ENCODE results near the gene MYLK4.

Gene MYLK4

GRCh38 chr6:2633736-2634135 lies 117.0 kb downstream of the MYLK4 start:
- DNase-seq (ENCODE audit: low read depth in 2 of 3, low spot score in 2 of 3): no peak

DNA sequence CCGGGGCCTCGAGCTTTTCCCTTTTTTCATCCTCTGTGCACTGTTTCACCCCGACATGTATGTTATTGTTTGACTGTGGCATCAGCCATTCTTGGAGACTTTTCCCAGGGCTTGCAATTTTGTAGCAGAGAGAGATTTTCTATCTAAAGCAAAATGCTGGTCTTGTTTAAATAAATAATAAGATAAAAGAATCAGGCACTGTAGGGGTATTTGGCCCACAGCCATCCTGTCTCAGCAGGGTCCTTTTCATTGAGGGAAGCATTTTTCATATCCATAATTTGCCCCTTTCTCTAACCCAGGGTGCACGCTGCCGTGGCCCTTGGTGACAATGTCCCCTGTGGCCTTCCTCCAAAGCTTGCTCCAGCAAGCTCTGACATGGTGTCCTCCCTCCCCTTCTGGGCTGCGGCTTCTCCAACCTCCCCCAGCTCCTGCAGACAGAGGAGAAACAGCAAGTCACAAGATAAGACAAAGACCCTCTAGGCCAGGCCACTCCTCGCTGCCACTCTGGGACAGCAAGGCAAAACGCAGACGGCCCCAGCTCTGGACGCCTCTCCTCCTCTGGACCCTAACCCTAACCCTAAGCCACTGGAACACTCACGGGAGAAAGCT lies 117.6 kb downstream of the MYLK4 start:
- no peak for DNase-seq (ENCODE audit: low read depth in 2 of 3, low spot score in 2 of 3)

DNA sequence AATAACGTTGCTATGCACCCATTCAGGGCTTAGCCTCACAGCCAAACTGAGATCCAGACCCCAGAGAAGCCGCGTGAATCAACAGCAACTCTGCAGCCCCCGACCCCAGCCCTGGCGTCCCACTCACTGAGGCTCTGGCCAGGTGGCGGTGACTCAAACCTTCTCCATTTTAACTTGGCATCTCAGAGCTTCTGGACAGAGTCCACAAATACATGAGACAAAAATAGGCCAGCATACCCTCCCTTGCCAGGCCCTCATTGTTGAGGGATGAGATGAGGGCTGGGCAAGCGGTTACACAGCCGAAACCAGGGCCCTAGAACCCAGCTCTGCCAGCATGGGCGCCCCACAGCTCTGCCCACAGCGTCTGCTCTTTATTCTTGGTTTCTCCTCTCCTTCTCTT lies 118.4 kb downstream of the MYLK4 start:
- DNase-seq (ENCODE audit: low read depth in 2 of 3, low spot score in 2 of 3): no peak

GRCh38 chr6:2630891-2631571 lies 119.7 kb downstream of the MYLK4 start:
- DNase-seq (ENCODE audit: low read depth in 2 of 3, low spot score in 2 of 3): no peak

DNA sequence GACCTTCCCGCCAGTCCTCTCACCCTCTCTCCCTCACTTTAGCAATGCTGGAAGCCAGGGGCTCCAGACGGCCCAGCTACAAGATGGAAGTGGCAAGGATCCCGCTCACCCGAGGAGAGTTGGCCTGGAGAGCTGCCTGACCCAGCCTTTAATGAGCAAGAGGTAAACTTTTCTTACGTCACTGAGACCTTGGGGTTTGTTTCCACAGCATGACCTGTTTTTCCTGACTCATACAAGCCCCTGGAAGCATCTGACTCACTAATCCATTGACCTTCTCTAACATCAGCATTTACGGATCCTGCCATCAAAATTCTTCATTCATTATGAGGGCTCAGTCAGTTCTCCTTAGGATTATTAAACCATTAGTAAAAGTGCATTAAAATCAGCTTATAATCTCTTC lies 120.4 kb downstream of the MYLK4 start:
- DNase-seq (ENCODE audit: low read depth in 2 of 3, low spot score in 2 of 3): no peak

DNA sequence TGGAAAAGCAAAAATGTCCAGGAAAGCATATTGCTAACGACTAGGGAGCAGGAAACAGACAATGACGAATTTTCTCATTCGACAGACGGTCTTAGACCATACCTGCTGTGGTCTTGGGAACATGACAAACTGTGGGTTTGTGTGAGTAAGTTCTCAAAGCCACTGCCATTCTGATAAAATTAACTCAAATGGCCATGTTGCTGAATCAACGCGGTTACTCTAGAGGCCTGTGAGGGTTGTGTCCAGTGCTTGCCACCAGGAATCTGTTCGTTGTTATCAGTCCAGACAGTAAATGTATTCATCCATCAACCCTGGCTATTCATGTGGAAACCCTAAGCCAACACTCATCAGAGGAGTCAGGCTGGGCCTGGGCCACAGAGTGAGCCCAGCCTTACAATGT lies 124.3 kb downstream of the MYLK4 start:
- DNase-seq (ENCODE audit: low read depth in 2 of 3, low spot score in 2 of 3): no peak

DNA sequence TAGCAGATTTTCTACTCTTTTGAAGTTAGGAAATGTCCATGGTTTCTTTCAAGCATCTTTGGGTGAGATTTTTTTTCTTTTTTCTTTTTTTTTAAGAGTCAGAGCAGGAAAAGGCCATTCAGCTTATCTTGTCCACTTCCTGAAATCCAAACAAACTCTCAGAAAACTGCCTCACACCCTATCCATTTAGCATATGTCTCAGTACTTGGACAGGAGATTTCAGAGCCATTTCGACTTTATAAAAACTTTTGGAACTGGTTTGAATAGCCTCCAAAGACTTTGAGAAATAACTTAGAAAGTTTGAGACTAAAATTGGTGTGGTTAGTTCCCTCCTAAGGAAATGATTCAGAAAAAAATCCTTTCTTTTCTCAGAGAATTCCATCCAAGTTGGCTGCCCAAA lies 125.1 kb downstream of the MYLK4 start:
- no peak for DNase-seq (ENCODE audit: low read depth in 2 of 3, low spot score in 2 of 3)

DNA sequence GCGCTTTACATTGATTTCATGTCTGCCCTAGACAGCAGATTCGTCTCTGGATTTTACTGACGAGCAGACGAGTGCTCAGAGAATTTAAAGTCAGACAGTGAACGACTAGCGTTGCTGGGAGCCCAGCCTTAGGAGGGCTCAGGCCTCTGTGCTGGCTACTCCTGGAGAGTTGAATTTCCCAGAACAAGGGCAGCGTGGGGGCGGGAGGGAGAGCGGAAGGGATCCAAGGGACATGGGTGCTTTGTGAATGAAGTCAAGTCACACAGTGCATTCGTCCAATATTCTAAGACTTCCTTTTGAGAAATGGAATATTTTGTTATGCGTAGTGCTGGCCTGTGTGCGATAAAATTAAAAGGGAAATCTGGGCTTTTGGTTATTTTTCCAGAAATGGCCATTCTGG lies 126.5 kb downstream of the MYLK4 start:
- DNase-seq (ENCODE audit: low read depth in 2 of 3, low spot score in 2 of 3): no peak

GRCh38 chr6:2623295-2623694 lies 127.4 kb downstream of the MYLK4 start:
- no peak for DNase-seq (ENCODE audit: low read depth in 2 of 3, low spot score in 2 of 3)

- DNase-seq (ENCODE audit: low read depth in 2 of 3, low spot score in 2 of 3): no peak
Observed at GRCh38 chr6:2622671-2623070, 128.1 kb downstream of the MYLK4 start.

DNA sequence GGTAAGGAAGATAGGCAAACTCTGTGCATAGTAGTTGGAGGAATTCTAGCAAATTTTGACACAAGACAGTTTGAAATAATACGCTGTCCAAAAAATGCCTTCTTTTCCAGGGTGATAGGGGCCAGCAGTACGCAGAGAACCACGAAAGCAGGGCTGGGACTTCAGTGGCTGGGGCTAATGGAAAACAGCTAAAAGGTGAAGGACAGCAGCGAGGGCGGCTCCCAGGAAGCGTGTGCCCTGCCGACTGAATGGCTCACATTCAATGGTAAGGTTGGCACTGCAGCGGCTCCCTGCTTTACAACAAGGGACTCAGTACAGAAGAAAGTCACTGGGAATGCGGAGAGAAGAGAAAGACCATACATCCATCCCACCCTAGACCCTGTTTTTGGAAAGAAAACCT lies 131.1 kb downstream of the MYLK4 start:
- DNase-seq (ENCODE audit: low read depth in 2 of 3, low spot score in 2 of 3): no peak

DNA sequence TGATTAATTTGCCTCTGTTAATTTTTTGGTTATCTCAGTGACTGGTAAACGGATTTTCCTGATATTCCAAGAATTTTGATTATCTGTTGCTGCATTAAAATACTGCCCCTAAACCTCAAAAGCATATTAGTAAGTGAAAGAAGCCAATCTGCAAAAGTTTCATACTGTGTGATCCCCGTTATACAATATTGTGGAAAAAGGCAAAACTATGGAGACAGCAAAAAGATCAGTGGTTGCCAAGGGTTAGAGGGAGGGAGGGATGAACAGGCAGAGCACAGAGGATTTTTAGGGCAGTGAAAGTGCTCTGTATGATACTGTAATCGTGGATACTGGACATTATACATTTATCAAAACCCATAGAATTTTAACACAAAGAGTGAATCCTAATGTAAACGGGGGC lies 133.0 kb downstream of the MYLK4 start:
- DNase-seq (ENCODE audit: low read depth in 2 of 3, low spot score in 2 of 3): no peak

DNA sequence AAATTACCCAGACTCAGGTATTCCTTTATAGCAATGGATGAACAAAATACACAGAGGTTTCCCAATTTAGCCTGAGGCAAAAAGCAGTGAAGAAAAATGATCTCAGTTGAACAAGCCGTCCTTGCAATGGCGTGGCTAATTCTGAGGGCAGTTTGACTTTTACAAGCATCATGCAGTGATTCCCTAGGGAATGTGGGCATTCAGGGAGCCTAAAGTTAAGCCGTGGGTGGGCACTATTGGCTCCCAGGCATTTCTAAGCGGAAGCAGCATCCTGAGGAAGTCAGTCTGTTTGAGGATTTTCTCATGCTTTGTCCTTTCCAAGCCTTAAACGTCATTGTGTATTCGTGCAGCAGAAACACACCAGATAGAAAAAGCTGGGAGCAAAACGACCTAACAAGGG lies 133.9 kb downstream of the MYLK4 start:
- no peak for DNase-seq (ENCODE audit: low read depth in 2 of 3, low spot score in 2 of 3)

- DNase-seq (ENCODE audit: low read depth in 2 of 3, low spot score in 2 of 3): no peak
Observed at GRCh38 chr6:2615251-2615650, 135.5 kb downstream of the MYLK4 start.

- DNase-seq (ENCODE audit: low read depth in 2 of 3, low spot score in 2 of 3): no peak
Observed at GRCh38 chr6:2614846-2615245, 135.9 kb downstream of the MYLK4 start.

DNA sequence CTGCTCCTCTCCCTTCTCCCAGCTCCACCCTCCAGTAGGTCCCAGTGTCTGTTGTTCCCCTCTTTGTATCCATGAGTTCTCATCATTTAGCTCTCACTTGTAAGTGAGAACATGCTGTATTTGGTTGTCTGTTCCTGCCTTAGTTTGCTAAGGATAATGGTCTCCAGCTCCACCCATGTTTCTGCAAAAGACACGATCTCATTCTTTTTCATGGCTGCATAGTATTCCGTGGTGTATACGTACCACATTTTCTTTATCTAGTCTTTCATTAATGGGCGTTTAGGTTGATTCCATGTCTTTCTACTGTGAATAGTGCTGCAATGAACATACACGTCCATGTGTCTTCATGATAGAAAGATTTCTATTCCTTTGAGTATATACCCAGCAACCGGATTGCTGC lies 136.6 kb downstream of the MYLK4 start:
- no peak for DNase-seq (ENCODE audit: low read depth in 2 of 3, low spot score in 2 of 3)
